HepG2 (cell line): ENCODE measurements around the gene NIT2. TPM values are rescaled to one million over a fixed set of nuclear protein-coding genes. Genes with fewer than 3 reads are reported as not detected.

Experiments
- ATAC-seq: fragments of 200-7000 bp; cut with Tn5 transposase; 3 replicates; pipeline ENCODE4 v1.9.1; 2020; ENCODE audit warnings: mild to moderate bottlenecking, moderate library complexity
- BruUV-seq: library from RNA; stranded (reverse); fragments of 400-500 nt; replicated peaks from 2 replicates; lab custom pipeline; 2021; lab: Mats Ljungman, UMichigan
- CTCF ChIA-PET: fragments of 300-600 bp; formaldehyde crosslinking; extraction: SDS; loops from one replicate; lab custom pipeline; 2021; ENCODE audit warnings: low total read pairs, inconsistent platforms, low intra/inter-chr PET ratio; lab: Yijun Ruan, JAX
- POLR2A ChIA-PET: fragments of 350-600 bp; sonication (Branson Sonifier 250); formaldehyde crosslinking; loops from one replicate; lab custom pipeline; 2020; ENCODE audit warnings: antibody characterized with exemption, inconsistent platforms; lab: Yijun Ruan, JAX
- DNase-seq: peaks from one replicate; pipeline ENCODE4 v3.0.0-alpha.2; 2015; ENCODE audit warnings: low spot score
- FAIRE-seq: peaks from 3 replicates; lab custom pipeline; 2011; peaks lifted over from hg19 to GRCh38; lab: Jason Lieb, UNC
- H2AFZ ChIP-seq: one replicate; pipeline ENCODE4 v1.6.1; 2011; ENCODE audit warnings: low read length, inconsistent platforms
- H3K27ac ChIP-seq: fragments of 300-600 bp; 3 replicates; pipeline ENCODE4 v1.8.0; 2011; ENCODE audit warnings: mixed run types, mild to moderate bottlenecking, mixed read lengths, low read length, inconsistent platforms; ENCODE audit not compliant: insufficient read depth; ENCODE audit errors: extremely low read length
- H3K27me3 ChIP-seq, 2 experiments: fragments of 200-600 bp in 1 of 2; 2 replicates in 1 of 2; 3 replicates in 1 of 2; pipeline versions ENCODE4 v1.6.0 to v1.8.0; 2011; ENCODE audit warnings: low read length in 2 of 2, mild to moderate bottlenecking in 2 of 2, moderate library complexity in 2 of 2, inconsistent platforms in 1 of 2; ENCODE audit not compliant: insufficient read depth in 2 of 2, control insufficient read depth in 1 of 2
- H3K36me3 ChIP-seq, 2 experiments: fragments of 200-600 bp in 1 of 2; replicated peaks in 1 of 2; 2 replicates in 1 of 2; 3 replicates in 1 of 2; pipeline versions ENCODE4 v1.5.1 to v1.8.0; 2011; ENCODE audit warnings: low read length in 2 of 2, inconsistent platforms in 1 of 2; ENCODE audit not compliant: insufficient read depth in 2 of 2, control insufficient read depth in 1 of 2
- H3K4me1 ChIP-seq: 2 replicates; pipeline ENCODE4 v1.5.1; 2012; ENCODE audit warnings: low read length, inconsistent platforms; ENCODE audit not compliant: insufficient read depth
- H3K4me2 ChIP-seq: 2 replicates; pipeline ENCODE4 v1.6.0; 2011; ENCODE audit warnings: low read depth, low read length, inconsistent platforms
- H3K4me3 ChIP-seq, 3 experiments: fragments of 200-600 bp in 1 of 3; sonication (generic), shearing (Covaris generic) in 1 of 3; replicated peaks in 1 of 3; 2 replicates each; pipeline ENCODE4 v1.5.1; 2011 to 2016; ENCODE audit warnings: low read length in 3 of 3, inconsistent platforms in 2 of 3, low read depth in 2 of 3, mild to moderate bottlenecking in 2 of 3, control low read depth in 1 of 3, mixed read lengths in 1 of 3; ENCODE audit not compliant: insufficient read depth in 1 of 3
- H3K79me2 ChIP-seq: one replicate; pipeline ENCODE4 v1.6.1; 2011; ENCODE audit warnings: low read length, inconsistent platforms; ENCODE audit not compliant: insufficient read depth
- H3K9ac ChIP-seq: 2 replicates; pipeline ENCODE4 v1.6.0; 2011; ENCODE audit warnings: mild to moderate bottlenecking, low read depth, low read length, inconsistent platforms; ENCODE audit not compliant: insufficient read depth
- H3K9me3 ChIP-seq: 2 replicates; pipeline ENCODE4 v1.5.1; 2012; ENCODE audit warnings: mild to moderate bottlenecking, low read length
- H4K20me1 ChIP-seq: 2 replicates; pipeline ENCODE4 v1.6.0; 2011; ENCODE audit warnings: inconsistent platforms, mild to moderate bottlenecking, low read length, moderate library complexity; ENCODE audit not compliant: insufficient read depth
- FOXA1 ChIP-seq, 2 experiments: fragments of 450-650 bp in 1 of 2; sonication (generic) in 1 of 2; formaldehyde crosslinking in 1 of 2; IDR thresholded peaks; 2 replicates each; pipeline versions ENCODE4 v1.4.0 to v1.6.1; 2016 to 2020; ENCODE audit warnings: missing genetic modification reagents in 1 of 2
- FOXK2 ChIP-seq: fragments of 450-650 bp; IDR thresholded peaks from 2 replicates; pipeline ENCODE4 v1.6.1; 2016
- JUNB ChIP-seq: sonication (generic); formaldehyde crosslinking; IDR thresholded peaks from 2 replicates; pipeline ENCODE4 v1.8.0; 2022; ENCODE audit warnings: missing genetic modification reagents, mild to moderate bottlenecking, borderline replicate concordance
- RXRA ChIP-seq: sonication (generic); formaldehyde crosslinking; IDR thresholded peaks from 2 replicates; pipeline ENCODE4 v1.5.1; 2020; ENCODE audit warnings: missing genetic modification reagents
- ZNF382 ChIP-seq: sonication (generic); formaldehyde crosslinking; IDR thresholded peaks from 2 replicates; pipeline ENCODE4 v1.5.0; 2020; ENCODE audit warnings: missing genetic modification reagents, mild to moderate bottlenecking, borderline replicate concordance
- ZNF746 ChIP-seq: sonication (generic); formaldehyde crosslinking; IDR thresholded peaks from 2 replicates; pipeline ENCODE4 v1.8.0; 2022; ENCODE audit warnings: mild to moderate bottlenecking, missing genetic modification reagents
- ZSCAN22 ChIP-seq: sonication (generic); formaldehyde crosslinking; IDR thresholded peaks from 2 replicates; pipeline ENCODE4 v1.4.0; 2020; ENCODE audit warnings: mild to moderate bottlenecking, missing genetic modification reagents
- WGBS: methylation state at CpG from one replicate; pipeline ENCODE4 v1.1.6; 2017; ENCODE audit warnings: low lambda C conversion rate; 5-methylcytosine and 5-hydroxymethylcytosine counted together
- in situ Hi-C: cut with HindIII; loops from 2 replicates; pipeline ENCODE4 v1.10.0; 2017; ENCODE audit warnings: low pct_unique_long_range_greater_than_20kb; ENCODE audit not compliant: extremely low pct_ligation_motif_present
- intact Hi-C: fragments of 100-400 bp; cut with micrococcal nuclease; formaldehyde crosslinking; loops from one replicate; pipeline ENCODE4 v1.10.0; 2022; ENCODE audit not compliant: unreplicated experiment
- polyA plus RNA-seq, 8 experiments: library from polyadenylated mRNA; depleted of rRNA in 3 of 8; stranded (reverse) in 7 of 8; unstranded in 1 of 8; fragments of >200 nt; fragmentation: Illumina TruSeq in 4 of 8; extraction: Trizol in 4 of 8; gene quantifications; 2 replicates each; pipeline versions ENCODE4 v1.2.1 to v1.2.3, GENCODE V29; 2011 to 2016; ENCODE audit warnings: low read depth in 4 of 8, missing spikeins in 1 of 8, mixed read lengths in 1 of 8; ENCODE audit not compliant: insufficient read depth in 1 of 8
- total RNA-seq, 5 experiments: library from RNA; depleted of rRNA; stranded (reverse); fragments of >200 nt; fragmentation: Illumina TruSeq; extraction: Trizol; gene quantifications; 2 replicates each; pipeline ENCODE4 v1.2.3, GENCODE V29; 2016; ENCODE audit warnings: low read depth in 1 of 5
- TF ChIP-seq, protein P1 (sequence below): sonication (generic); formaldehyde crosslinking; IDR thresholded peaks from 2 replicates; pipeline ENCODE4 v1.4.0; 2020; ENCODE audit warnings: mild to moderate bottlenecking, missing genetic modification reagents, borderline replicate concordance
- TF ChIP-seq, protein P2 (sequence below): sonication (generic); formaldehyde crosslinking; IDR thresholded peaks from 2 replicates; pipeline ENCODE4 v1.5.0; 2020; ENCODE audit warnings: mild to moderate bottlenecking, missing genetic modification reagents, borderline replicate concordance
- TF ChIP-seq, protein P3 (sequence below), 2 experiments: sonication (generic) in 1 of 2; formaldehyde crosslinking in 1 of 2; IDR thresholded peaks; 2 replicates each; pipeline versions ENCODE4 v1.4.0 to v1.6.1; 2016 to 2020; ENCODE audit warnings: borderline replicate concordance in 1 of 2, low read depth in 1 of 2, mild to moderate bottlenecking in 1 of 2, missing genetic modification reagents in 1 of 2

The NIT2 gene
- total and polyA plus RNA-seq, 2 of the 13 experiments (the other 11 are each of a cell fraction or from before 2014, with no cell fraction given): 43.4 to 49.1 TPM

DNA sequence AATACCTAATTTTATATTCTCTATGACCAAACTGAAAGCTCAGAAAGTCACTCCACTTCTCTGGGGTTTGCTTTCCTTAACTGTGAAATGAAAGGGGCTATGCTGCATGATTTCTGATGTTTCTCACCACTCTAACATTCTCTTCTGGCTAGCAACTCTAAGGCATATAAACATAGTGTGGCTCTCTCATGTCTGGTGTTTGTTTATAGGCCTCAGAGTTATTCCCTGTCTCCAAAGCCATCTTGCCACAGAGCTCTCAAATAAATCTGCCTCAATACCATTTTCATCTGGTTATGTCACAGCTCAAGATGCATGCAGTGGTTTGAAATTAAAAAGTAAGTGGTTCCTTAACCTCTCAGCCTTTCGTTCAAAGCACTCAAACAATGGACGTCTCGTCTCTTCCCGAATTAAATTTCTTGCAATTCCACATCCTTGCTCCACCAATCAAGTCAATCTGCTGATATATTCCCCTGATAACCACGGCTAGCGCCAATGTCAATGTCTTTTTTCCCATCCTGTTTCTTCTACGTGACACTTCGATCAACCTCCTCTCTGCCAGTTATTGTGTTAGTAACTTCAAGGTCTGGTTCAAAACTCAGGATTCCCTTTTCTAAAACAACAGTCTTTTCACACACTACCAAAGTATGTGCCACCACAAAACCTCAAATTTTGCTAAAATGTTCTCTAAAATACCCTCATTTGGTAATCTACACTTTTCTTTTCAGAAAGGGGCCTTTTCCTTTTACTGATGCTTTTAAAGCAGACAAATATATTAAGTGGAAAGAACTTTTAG, 50.4 kb downstream of the NIT2 start:
- no peak for ATAC-seq
- no TSS peak for BruUV-seq
- no peak for DNase-seq
- intact Hi-C loops: no loop called here
- H3K4me3 ChIP-seq: no peak overlapping the region
- H3K4me2 ChIP-seq: no peak overlapping the region
- H3K36me3 ChIP-seq: peaks cover 14 to 63% of the 10 kb centered on the region in 2 experiments
- peak overlapping the region; percentile 12 for H3K27ac ChIP-seq
- ChIA-PET POLR2A (interaction anchor here (1.8 to 3.1 kb wide), 2 partner anchors 16 to 19 kb away, joined by 6 to 39 read pairs; partner anchors contain the start of genes LNP1 and TOMM70), CTCF (no interaction called here)
- H4K20me1 ChIP-seq: no peaks in the 10 kb centered on the region; the same call in 1 of the 2 replicates
- H3K9me3 ChIP-seq: peaks cover 12% of the 10 kb centered on the region
- H2AFZ ChIP-seq: no peak overlapping the region
- peaks cover 47% of the 10 kb centered on the region for H3K79me2 ChIP-seq
- H3K4me1 ChIP-seq: peaks cover 37% of the 10 kb centered on the region
- no peak for FAIRE-seq
- in situ Hi-C loops: no loop called here
- WGBS: 98% methylated on average over 8 of the region's 8 CpGs
- H3K27me3 ChIP-seq: no peaks in the 10 kb centered on the region
- H3K9ac ChIP-seq: no peak overlapping the region
- TF ChIP-seq RXRA (CRISPR knock-in tag): no peak
- no peak for TF ChIP-seq FOXK2
- TF ChIP-seq, protein P1, sequence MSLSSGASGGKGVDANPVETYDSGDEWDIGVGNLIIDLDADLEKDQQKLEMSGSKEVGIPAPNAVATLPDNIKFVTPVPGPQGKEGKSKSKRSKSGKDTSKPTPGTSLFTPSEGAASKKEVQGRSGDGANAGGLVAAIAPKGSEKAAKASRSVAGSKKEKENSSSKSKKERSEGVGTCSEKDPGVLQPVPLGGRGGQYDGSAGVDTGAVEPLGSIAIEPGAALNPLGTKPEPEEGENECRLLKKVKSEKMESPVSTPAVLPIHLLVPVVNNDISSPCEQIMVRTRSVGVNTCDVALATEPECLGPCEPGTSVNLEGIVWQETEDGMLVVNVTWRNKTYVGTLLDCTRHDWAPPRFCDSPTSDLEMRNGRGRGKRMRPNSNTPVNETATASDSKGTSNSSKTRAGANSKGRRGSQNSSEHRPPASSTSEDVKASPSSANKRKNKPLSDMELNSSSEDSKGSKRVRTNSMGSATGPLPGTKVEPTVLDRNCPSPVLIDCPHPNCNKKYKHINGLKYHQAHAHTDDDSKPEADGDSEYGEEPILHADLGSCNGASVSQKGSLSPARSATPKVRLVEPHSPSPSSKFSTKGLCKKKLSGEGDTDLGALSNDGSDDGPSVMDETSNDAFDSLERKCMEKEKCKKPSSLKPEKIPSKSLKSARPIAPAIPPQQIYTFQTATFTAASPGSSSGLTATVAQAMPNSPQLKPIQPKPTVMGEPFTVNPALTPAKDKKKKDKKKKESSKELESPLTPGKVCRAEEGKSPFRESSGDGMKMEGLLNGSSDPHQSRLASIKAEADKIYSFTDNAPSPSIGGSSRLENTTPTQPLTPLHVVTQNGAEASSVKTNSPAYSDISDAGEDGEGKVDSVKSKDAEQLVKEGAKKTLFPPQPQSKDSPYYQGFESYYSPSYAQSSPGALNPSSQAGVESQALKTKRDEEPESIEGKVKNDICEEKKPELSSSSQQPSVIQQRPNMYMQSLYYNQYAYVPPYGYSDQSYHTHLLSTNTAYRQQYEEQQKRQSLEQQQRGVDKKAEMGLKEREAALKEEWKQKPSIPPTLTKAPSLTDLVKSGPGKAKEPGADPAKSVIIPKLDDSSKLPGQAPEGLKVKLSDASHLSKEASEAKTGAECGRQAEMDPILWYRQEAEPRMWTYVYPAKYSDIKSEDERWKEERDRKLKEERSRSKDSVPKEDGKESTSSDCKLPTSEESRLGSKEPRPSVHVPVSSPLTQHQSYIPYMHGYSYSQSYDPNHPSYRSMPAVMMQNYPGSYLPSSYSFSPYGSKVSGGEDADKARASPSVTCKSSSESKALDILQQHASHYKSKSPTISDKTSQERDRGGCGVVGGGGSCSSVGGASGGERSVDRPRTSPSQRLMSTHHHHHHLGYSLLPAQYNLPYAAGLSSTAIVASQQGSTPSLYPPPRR: no peak
- TF ChIP-seq ZNF382 (CRISPR knock-in tag): no peak
- TF ChIP-seq, protein P2, sequence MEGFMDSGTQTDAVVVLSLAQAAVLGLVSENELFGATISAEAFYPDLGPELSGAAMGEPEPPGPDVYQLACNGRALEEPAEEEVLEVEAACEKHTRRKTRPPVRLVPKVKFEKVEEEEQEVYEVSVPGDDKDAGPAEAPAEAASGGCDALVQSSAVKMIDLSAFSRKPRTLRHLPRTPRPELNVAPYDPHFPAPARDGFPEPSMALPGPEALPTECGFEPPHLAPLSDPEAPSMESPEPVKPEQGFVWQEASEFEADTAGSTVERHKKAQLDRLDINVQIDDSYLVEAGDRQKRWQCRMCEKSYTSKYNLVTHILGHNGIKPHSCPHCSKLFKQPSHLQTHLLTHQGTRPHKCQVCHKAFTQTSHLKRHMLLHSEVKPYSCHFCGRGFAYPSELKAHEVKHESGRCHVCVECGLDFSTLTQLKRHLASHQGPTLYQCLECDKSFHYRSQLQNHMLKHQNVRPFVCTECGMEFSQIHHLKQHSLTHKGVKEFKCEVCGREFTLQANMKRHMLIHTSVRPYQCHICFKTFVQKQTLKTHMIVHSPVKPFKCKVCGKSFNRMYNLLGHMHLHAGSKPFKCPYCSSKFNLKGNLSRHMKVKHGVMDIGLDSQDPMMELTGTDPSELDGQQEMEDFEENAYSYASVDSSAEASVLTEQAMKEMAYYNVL (CRISPR knock-in tag): no peak
- TF ChIP-seq ZNF746 (CRISPR knock-in tag): no peak
- TF ChIP-seq, protein P3, sequence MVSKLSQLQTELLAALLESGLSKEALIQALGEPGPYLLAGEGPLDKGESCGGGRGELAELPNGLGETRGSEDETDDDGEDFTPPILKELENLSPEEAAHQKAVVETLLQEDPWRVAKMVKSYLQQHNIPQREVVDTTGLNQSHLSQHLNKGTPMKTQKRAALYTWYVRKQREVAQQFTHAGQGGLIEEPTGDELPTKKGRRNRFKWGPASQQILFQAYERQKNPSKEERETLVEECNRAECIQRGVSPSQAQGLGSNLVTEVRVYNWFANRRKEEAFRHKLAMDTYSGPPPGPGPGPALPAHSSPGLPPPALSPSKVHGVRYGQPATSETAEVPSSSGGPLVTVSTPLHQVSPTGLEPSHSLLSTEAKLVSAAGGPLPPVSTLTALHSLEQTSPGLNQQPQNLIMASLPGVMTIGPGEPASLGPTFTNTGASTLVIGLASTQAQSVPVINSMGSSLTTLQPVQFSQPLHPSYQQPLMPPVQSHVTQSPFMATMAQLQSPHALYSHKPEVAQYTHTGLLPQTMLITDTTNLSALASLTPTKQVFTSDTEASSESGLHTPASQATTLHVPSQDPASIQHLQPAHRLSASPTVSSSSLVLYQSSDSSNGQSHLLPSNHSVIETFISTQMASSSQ (IDR thresholded peaks at IDR 0.05; ENCODE audit: low read depth): no peak
- TF ChIP-seq, protein P3 (CRISPR knock-in tag; IDR thresholded peaks at IDR 0.05; ENCODE audit: borderline replicate concordance): no peak
- no peak for TF ChIP-seq FOXA1 (IDR thresholded peaks at IDR 0.05)
- no peak for TF ChIP-seq FOXA1 (CRISPR knock-in tag; IDR thresholded peaks at IDR 0.05)
- TF ChIP-seq JUNB (CRISPR knock-in tag): no peak
- no peak for TF ChIP-seq ZSCAN22 (CRISPR knock-in tag)
